Measurements from ENCODE around the gene TMEFF1. TPM values are rescaled to one million over a fixed set of nuclear protein-coding genes. Genes with fewer than 3 reads are reported as not detected.

Gene TMEFF1
- total RNA-seq: 1 to 10 TPM in 1 of 4 donors, under 1 TPM in 2, not detected in 1; 0.10 to 1.1 (median 0.81) TPM

DNA sequence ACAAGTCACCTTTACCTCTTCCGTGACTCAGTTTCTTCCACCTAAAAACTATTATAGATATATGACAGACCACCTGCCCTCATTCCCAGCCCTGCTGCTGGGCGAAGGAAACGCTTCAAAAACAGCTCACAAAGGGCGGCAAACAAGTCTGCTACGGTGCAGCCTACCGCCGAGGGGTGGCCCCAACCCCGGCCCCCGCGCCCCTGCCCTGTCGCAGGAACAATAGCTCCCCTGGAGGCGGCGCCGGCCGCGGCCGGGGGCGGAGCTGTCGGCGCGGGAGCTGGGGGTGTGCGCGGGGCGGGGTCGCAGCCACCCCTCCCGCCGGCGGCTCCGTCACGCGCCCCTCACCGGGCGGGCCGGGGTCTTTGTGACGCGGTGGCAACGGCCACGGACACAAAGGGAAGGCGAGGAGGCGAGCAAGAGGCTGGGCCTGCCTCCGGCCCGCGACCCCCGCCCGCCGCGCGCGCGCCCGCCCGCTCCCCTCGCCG is at the start of gene TMEFF1:
Gene TMEFF1, plus strand, starts transcription at position 362 of the 488 bp plus-strand sequence. CDS start 396 bp downstream, outside the sequence.
- TF ChIP-seq, protein P1, sequence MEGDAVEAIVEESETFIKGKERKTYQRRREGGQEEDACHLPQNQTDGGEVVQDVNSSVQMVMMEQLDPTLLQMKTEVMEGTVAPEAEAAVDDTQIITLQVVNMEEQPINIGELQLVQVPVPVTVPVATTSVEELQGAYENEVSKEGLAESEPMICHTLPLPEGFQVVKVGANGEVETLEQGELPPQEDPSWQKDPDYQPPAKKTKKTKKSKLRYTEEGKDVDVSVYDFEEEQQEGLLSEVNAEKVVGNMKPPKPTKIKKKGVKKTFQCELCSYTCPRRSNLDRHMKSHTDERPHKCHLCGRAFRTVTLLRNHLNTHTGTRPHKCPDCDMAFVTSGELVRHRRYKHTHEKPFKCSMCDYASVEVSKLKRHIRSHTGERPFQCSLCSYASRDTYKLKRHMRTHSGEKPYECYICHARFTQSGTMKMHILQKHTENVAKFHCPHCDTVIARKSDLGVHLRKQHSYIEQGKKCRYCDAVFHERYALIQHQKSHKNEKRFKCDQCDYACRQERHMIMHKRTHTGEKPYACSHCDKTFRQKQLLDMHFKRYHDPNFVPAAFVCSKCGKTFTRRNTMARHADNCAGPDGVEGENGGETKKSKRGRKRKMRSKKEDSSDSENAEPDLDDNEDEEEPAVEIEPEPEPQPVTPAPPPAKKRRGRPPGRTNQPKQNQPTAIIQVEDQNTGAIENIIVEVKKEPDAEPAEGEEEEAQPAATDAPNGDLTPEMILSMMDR (IDR thresholded peaks at IDR 0.05): peak in 1 of 4 experiments; percentile 20
- no peak for TF ChIP-seq POLR2A (IDR thresholded peaks at IDR 0.05)
- peak within 1 kb of the TSS; percentile 43 to 72 for H3K4me3 ChIP-seq
- peaks cover 9% of the 10 kb centered on the region for H3K27me3 ChIP-seq
- peak; percentile 64 for ATAC-seq
- no peaks in the 10 kb centered on the region for H3K36me3 ChIP-seq
- H3K4me1 ChIP-seq: peaks cover 0 to 16% (median 0%) of the 10 kb centered on the region in 3 donors
- 9 to 25% methylated on average over 1 of the region's 54 CpGs for WGBS, 2 donors (ENCODE audit: low coverage in 1 of 2)
- peak within 1 kb of the TSS in 1 of 4 donors; percentile 51 for H3K27ac ChIP-seq
- no peaks in the 10 kb centered on the region for H3K9me3 ChIP-seq

DNA sequence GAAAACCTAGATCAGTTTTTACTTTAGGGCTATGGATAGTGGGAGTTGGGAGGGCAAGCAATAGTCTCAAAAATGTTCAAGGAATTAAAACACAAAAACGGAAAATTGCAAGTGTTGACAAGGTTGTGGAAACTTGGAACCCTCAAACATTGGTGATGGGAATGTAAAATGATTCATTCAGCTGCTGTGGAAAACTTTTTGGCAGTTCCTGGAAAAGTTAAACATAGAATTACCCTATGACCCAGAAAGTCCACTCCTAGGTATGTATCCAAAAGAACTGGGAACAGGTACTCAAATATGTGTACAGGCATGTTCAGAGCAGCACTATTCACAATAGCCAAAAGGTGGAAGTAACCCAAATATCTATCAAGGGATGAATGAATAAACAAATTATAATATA is 47.2 kb upstream of the TMEFF1 start:
- peak; percentile 76 for TF ChIP-seq POLR2AphosphoS5 (IDR thresholded peaks at IDR 0.05)
- TF ChIP-seq EP300 (IDR thresholded peaks at IDR 0.05): no peak
- H3K4me3 ChIP-seq: no peak overlapping the region
- H3K27ac ChIP-seq: peak overlapping the region; percentile 88 to 98 (median 96)

DNA sequence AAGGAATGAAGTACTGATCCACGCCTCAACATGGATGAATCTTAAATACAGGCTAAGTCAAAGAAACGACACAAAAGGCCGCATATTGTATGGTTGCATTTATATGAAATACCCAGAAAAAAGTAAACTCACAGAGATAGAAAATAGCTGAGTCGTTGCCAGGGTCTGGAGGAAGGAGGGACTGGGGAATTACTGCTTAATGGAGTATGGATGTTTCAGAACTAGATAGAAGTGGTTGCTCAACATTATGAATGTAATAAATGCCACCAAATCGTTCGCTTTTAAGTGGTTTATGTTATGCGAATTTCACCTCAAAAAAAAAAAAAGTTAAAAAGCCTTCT is 46.8 kb upstream of the TMEFF1 start:
- TF ChIP-seq POLR2A (IDR thresholded peaks at IDR 0.05): no peak
- TF ChIP-seq, protein P1 (IDR thresholded peaks at IDR 0.05): no peak
- TF ChIP-seq POLR2AphosphoS5 (IDR thresholded peaks at IDR 0.05): no peak
- no peak for TF ChIP-seq EP300 (IDR thresholded peaks at IDR 0.05)
- H3K27me3 ChIP-seq: peaks cover 9% of the 10 kb centered on the region
- peaks cover 7 to 35% (median 11%) of the 10 kb centered on the region in 3 donors for H3K4me1 ChIP-seq
- H3K27ac ChIP-seq: peak overlapping the region; percentile 88 to 98 (median 96)
- no peak for ATAC-seq
- WGBS, 2 donors (ENCODE audit: low coverage in 1 of 2): 14 to 23% methylated on average over 7 of the region's 7 CpGs
- H3K4me3 ChIP-seq: peak overlapping the region; percentile 91 to 98
- H3K9me3 ChIP-seq: no peaks in the 10 kb centered on the region
- H3K36me3 ChIP-seq: no peaks in the 10 kb centered on the region

More for the DNA sequence above, 47.2 kb upstream of the TMEFF1 start:
- WGBS, 2 donors (ENCODE audit: low coverage in 1 of 2): 11% methylated on average over 1 of the region's 1 CpG; no CpG with 5 or more reads in 1 of the 2 donors
- H3K4me1 ChIP-seq: peaks cover 7 to 35% (median 11%) of the 10 kb centered on the region in 3 donors
- no peaks in the 10 kb centered on the region for H3K36me3 ChIP-seq
- peaks cover 13% of the 10 kb centered on the region for H3K27me3 ChIP-seq
- no peaks in the 10 kb centered on the region for H3K9me3 ChIP-seq
- ATAC-seq: no peak

DNA sequence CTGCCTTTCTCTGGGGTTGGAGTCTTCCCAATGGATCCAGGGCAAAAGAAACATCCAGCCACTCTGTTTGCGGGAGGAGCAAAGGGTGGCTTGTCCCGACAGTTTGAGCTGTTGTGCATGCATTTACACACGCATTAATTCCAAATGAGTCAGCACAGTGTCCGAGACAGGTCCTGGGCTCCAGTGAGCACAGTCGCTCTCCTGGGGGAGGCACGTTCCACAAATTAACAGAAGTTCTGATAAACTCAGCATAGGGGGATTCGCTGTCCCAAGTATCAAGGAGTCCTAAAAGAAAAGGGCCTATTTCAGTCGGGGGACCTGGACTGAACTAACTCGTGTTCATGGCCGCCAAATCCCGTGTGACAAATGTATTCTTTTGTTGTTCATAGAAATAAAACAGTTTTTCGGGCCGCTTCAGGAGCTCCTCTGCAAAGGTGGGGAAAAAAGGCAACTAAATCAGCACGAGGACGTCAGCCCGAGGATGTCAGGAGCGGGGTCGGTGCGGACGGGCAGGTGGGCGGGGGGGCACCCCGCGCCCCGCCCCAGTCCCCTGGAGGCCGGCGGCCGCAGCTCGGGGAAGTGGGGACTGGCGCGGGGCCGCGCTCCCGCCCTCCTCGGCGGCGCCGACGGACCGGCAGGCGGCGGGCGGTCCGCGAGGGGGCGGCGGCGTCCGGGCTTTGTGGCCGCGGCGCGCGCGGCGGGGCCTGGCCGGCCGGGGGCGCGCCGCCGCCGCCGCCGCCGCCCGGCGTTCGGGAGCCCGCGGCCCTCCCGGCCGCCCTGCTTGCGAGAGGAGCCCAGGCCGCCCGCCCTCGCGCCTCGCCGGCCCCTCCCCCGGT is 46.2 kb upstream of the TMEFF1 start, which contains the start of gene MSANTD3:
Gene MSANTD3, plus strand, starts transcription at position 614 of the 836 bp plus-strand sequence. CDS start 14,796 bp downstream, outside the sequence.
- ATAC-seq: peak; percentile 87

More for the DNA sequence above, 46.2 kb upstream of the TMEFF1 start, which contains the start of gene MSANTD3:
- TF ChIP-seq, protein P1 (IDR thresholded peaks at IDR 0.05): peak in 2 of 4 experiments; percentile 55
- no peak for TF ChIP-seq EP300 (IDR thresholded peaks at IDR 0.05)
- peak; percentile 72 for TF ChIP-seq POLR2AphosphoS5 (IDR thresholded peaks at IDR 0.05)
- H3K27me3 ChIP-seq: peaks cover 5% of the 10 kb centered on the region
- 0 to 3% methylated on average over 8 to 10 of the region's 80 CpGs for WGBS, 2 donors (ENCODE audit: low coverage in 1 of 2)
- peak within 1 kb of the TSS; percentile 91 to 99 for H3K4me3 ChIP-seq
- H3K4me1 ChIP-seq: peaks cover 7 to 35% (median 11%) of the 10 kb centered on the region in 3 donors
- peak within 1 kb of the TSS; percentile 93 to 98 (median 97) for H3K27ac ChIP-seq
- no peaks in the 10 kb centered on the region for H3K9me3 ChIP-seq
- H3K36me3 ChIP-seq: no peaks in the 10 kb centered on the region

All from gastroesophageal sphincter (tissue), 4 donors.